Neutrophil (primary cell): ENCODE measurements around the gene KCNIP1.

Experiments
- H3K27ac ChIP-seq: fragments of 200-600 bp; sonication (generic); 2 replicates; pipeline ENCODE4 v1.5.1; 2016; ENCODE audit warnings: mild to moderate bottlenecking, moderate library complexity
- H3K27me3 ChIP-seq: fragments of 200-600 bp; sonication (generic); 2 replicates; pipeline ENCODE4 v1.6.0; 2016; ENCODE audit warnings: mild to moderate bottlenecking
- H3K36me3 ChIP-seq: fragments of 200-600 bp; sonication (generic); 2 replicates; pipeline ENCODE4 v1.5.1; 2017
- H3K4me1 ChIP-seq, 2 experiments: fragments of 200-600 bp in 1 of 2; sonication (generic) in 1 of 2; 1 replicate in 1 of 2; 2 replicates in 1 of 2; pipeline versions ENCODE4 v1.5.1 to v1.6.1; 2013 to 2016; ENCODE audit warnings: low read depth in 1 of 2, low read length in 1 of 2, mild to moderate bottlenecking in 1 of 2, moderate library complexity in 1 of 2; ENCODE audit not compliant: control insufficient read depth in 1 of 2, insufficient read depth in 1 of 2
- H3K4me3 ChIP-seq, 2 experiments: fragments of 200-600 bp in 1 of 2; sonication (generic) in 1 of 2; 1 replicate in 1 of 2; 2 replicates in 1 of 2; pipeline ENCODE4 v1.5.1; 2013 to 2016; ENCODE audit warnings: low read depth in 1 of 2, low read length in 1 of 2, mild to moderate bottlenecking in 1 of 2, moderate library complexity in 1 of 2
- H3K9me3 ChIP-seq: fragments of 200-600 bp; sonication (generic); 2 replicates; pipeline ENCODE4 v1.5.1; 2016
- CTCF ChIP-seq: fragments of 200-600 bp; sonication (generic); IDR thresholded peaks from 2 replicates; pipeline ENCODE4 v1.5.1; 2016; ENCODE audit warnings: antibody characterized with exemption

KCNIP1 gene

GRCh38 chr5:170660531-170660930 lies 156.7 kb downstream of the KCNIP1 start:
- no peaks in the 10 kb centered on the region for H3K4me1 ChIP-seq
- no peak for TF ChIP-seq CTCF
- no peaks in the 10 kb centered on the region for H3K9me3 ChIP-seq
- H3K27me3 ChIP-seq, result peaks cover 50% of the 10 kb centered on the region
- no peak overlapping the region for H3K4me3 ChIP-seq
- H3K36me3 ChIP-seq, result no peaks in the 10 kb centered on the region
- H3K27ac ChIP-seq, result no peak overlapping the region

GRCh38 chr5:170662966-170663365 lies 159.1 kb downstream of the KCNIP1 start:
- TF ChIP-seq CTCF, result no peak
- no peak overlapping the region for H3K4me3 ChIP-seq
- no peaks in the 10 kb centered on the region for H3K36me3 ChIP-seq
- H3K27me3 ChIP-seq, result peaks cover 53% of the 10 kb centered on the region
- H3K27ac ChIP-seq, result no peak overlapping the region
- H3K9me3 ChIP-seq, result no peaks in the 10 kb centered on the region
- no peaks in the 10 kb centered on the region for H3K4me1 ChIP-seq

- Histone ChIP-seq H3K4me3 (no peak overlapping the region), H3K27me3 (peaks cover 89% of the 10 kb centered on the region), H3K9me3 (no peaks in the 10 kb centered on the region), H3K36me3 (no peaks in the 10 kb centered on the region), H3K4me1 (no peaks in the 10 kb centered on the region), H3K27ac (no peak overlapping the region)
- TF ChIP-seq CTCF, result no peak
Observed at GRCh38 chr5:170678811-170679210, 175.0 kb downstream of the KCNIP1 start.

- no peaks in the 10 kb centered on the region for H3K36me3 ChIP-seq
- no peak for TF ChIP-seq CTCF
- no peaks in the 10 kb centered on the region for H3K4me1 ChIP-seq
- H3K27me3 ChIP-seq, result peaks cover 100% of the 10 kb centered on the region
- no peaks in the 10 kb centered on the region for H3K9me3 ChIP-seq
- H3K4me3 ChIP-seq, result no peak overlapping the region
- no peak overlapping the region for H3K27ac ChIP-seq
Observed at GRCh38 chr5:170681013-170681433, 177.2 kb downstream of the KCNIP1 start.

- Histone ChIP-seq H3K36me3 (no peaks in the 10 kb centered on the region), H3K27ac (no peak overlapping the region), H3K4me1 (no peaks in the 10 kb centered on the region), H3K4me3 (no peak overlapping the region), H3K9me3 (no peaks in the 10 kb centered on the region), H3K27me3 (peaks cover 96% of the 10 kb centered on the region)
- no peak for TF ChIP-seq CTCF
Observed at GRCh38 chr5:170691657-170692056, 187.8 kb downstream of the KCNIP1 start.

- H3K4me3 ChIP-seq, result no peak overlapping the region
- no peaks in the 10 kb centered on the region for H3K4me1 ChIP-seq
- no peaks in the 10 kb centered on the region for H3K9me3 ChIP-seq
- no peak for TF ChIP-seq CTCF
- H3K27me3 ChIP-seq, result peaks cover 95% of the 10 kb centered on the region
- H3K36me3 ChIP-seq, result no peaks in the 10 kb centered on the region
- no peak overlapping the region for H3K27ac ChIP-seq
Observed at GRCh38 chr5:170693701-170694100, 189.9 kb downstream of the KCNIP1 start.
